HG02678 (cell line): ENCODE data around the gene RAP1GAP2.
"Not testable (repeated sequence)": the region's sequence is repeated elsewhere in the genome, so short reads cannot be mapped to it uniquely, and the experiment has no call there.

ENCODE experiments used
- ATAC-seq: cut with Tn5 transposase; IDR thresholded peaks from one replicate; pipeline ENCODE4 v1.9.1; 2021; ENCODE audit warnings: mild to moderate bottlenecking, moderate library complexity; ENCODE audit not compliant: unreplicated experiment

RAP1GAP2 gene

GRCh38 chr17:2990396-2990795, 194.2 kb downstream of the RAP1GAP2 start:
- ATAC-seq: no peak

DNA sequence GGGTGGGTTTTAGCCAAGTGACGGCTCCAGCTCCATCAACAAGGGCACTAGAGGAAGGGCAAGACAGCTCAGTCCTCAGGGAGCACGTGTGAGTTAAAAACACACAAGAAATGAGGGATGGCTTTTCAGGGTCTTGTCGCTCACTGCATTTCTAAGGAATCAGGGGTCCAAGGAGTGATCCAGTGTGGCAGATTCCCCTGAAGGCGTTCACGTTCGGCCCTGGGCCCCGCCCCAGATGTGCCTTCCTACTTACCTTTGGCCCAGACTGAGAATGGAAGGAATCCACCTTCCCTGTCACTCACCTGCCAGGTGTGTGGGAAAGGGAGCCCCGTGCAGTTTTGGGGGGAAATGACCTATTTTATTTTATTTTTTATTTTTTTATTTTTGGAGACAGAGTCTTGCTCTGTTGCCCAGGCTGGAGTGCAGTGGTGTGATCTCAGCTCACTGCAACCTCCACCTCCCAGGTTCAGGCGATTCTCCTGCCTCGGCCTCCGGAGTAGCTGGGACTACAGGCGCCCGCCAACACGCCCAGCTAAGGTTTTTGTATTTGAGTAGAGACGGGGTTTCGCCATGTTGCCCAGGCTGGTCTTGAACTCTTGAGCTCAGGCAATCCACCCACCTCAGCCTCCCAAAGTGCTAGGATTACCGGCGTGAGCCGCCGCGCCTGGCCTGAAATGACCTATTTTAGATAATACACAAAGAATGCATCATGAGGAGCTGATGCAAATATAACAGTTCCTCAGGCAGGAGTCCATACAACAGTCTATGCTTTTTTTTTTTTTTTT, 195.3 kb downstream of the RAP1GAP2 start:
- not testable (repeated sequence) for ATAC-seq

DNA sequence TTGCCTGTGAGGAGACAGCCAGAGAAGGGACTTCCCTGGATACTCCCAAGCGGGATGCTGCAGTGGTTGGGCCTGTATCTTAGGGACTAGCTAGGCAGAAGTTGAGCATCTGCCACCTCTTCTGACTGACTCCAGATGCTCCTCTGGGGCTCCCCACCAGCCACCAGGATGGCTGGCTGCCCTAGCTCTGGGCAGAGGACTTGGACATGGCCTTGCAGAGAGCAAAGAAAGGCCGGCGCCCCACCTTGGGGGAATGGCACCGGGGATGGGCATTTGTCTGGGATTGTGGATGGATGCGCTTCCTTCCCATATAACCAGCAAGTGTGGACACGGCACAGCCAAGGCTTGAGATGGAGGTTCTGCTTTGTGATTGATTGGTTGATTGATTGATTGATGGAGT, 198.2 kb downstream of the RAP1GAP2 start:
- ATAC-seq: no peak

DNA sequence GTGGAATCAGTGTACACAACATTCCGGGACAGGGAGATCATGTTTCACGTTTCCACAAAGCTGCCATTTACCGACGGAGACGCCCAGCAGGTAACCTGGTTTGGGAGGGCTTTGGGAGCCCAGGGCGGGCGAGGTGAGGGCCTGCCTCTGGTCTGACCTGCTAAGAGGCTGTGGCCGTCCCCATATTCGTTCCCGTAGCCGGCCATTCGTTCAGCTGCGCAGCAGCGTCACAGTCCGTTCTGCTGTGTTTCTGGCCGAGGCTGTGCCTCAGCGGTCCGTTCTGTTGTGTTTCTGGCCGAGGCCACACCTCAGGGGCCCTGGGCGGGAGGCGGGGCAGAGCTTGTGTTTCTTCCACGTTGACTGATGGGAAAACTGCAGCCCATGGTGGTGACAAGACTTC, 199.1 kb downstream of the RAP1GAP2 start:
- ATAC-seq: no peak

GRCh38 chr17:2995886-2996809, 199.9 kb downstream of the RAP1GAP2 start:
- ATAC-seq: no peak

- ATAC-seq: no peak
Observed at GRCh38 chr17:2996810-2997670, 200.8 kb downstream of the RAP1GAP2 start.

GRCh38 chr17:2998469-2998901, 202.2 kb downstream of the RAP1GAP2 start:
- ATAC-seq: not testable (repeated sequence)

DNA sequence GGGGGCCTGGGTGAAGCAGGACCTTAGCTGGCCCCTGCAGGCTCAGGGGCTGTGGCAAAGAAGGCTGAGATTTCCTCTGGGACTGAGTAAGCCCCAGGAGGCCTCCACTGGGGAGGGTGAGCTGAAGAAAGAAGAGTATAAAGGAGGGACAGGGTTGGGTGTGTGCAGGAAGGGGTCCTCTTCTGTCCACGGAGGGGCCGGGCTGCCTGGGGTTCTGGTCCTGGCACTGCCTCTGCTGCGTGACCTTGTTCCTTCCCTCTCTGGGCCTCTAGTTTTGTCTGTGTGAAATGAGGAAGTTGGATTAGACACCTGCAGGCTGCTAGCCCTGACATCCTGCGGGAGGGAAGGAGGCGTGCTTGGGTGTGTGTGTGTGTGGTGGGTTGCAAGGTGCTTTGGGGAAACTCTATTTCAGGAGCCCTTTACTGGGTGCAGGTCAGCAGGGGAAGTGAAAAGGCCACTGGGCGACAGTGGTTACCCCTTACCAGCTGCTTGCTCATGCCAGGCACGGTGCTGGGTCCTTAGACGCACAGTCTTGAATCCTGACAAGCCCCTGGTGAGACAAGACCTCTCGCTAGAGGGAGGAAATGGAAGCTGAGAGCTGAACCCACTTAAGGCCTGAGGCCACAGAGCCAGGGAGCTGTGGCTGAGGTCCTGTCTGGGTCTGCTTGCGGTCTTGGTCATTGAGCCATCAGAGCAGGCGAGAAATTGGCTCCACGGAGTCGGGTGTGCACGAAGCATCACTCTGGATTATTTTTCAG, 206.5 kb downstream of the RAP1GAP2 start:
- peak; percentile 64 for ATAC-seq

- no peak for ATAC-seq
Observed at GRCh38 chr17:3003296-3004149, 207.3 kb downstream of the RAP1GAP2 start.

DNA sequence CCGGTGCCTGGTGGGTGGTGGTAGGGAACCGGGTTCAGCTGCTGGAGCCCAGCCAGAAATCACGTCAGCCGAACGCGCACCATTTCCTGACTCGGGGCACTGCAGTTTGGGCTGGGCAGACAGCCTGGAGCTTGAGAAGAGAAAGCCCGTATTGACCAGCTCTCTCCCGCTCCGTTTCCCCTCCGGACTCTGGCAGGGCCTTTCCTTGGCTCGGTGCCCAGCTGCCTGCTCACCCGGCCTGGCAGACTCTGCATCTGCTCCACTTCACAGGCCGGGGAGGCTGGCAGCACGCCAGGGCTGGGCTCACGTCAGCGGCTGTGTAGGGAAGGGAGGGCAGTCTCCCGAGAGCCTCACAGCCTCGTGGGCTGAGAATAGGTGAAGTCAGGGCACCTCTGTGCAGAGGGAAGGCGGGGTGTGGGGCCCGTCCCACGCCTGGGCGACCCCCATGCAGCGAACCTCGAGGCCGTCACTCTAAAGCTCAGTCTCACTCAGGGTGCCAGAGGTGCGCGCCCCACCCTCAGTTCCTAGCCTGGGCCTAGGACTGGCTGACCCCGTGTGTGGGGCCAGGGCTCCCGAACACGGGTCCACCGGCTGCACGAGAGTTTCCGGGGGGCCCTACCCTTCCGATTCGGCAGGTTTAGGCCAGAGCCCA, 208.0 kb downstream of the RAP1GAP2 start:
- no peak for ATAC-seq

DNA sequence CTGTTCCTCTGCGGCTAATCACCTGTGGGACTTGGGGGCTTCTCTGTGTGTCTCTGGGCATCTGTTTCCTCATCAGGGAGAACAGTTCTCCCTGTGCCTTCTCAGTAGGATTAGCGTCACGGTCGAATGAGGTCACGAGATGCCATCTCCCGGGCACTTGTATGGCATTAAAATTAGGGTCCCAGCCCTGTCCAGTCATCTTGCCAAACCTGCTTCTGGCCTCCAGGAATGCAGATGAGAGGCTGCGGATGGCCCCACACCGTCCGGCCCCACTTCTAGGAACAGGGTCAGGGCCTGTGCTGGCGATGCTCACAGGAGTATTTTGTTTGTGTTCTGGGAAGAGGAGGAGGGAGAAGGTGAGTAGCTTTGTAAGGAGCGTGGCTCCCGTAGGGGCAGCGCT, 208.7 kb downstream of the RAP1GAP2 start:
- ATAC-seq: no peak

DNA sequence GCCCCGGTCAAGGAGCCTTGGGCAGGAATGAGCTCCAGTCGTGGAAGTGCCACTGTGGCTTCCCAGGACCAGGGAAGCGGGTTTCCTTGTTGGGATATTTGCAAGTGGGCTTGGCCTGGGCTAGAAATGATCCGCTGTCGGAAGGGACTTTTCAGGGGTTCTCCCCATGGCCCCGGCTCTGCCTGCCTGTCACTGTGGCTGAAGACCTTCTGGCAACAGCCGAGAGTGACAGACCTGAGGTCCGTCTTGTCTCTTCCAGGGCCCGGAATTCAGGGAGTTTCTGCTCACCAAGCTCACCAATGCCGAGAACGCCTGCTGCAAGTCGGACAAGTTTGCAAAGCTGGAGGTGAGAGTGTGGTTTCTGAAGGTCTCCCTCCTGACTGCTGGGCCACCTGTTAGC, 209.5 kb downstream of the RAP1GAP2 start:
- no peak for ATAC-seq

GRCh38 chr17:3006801-3007200, 210.6 kb downstream of the RAP1GAP2 start:
- no peak for ATAC-seq

DNA sequence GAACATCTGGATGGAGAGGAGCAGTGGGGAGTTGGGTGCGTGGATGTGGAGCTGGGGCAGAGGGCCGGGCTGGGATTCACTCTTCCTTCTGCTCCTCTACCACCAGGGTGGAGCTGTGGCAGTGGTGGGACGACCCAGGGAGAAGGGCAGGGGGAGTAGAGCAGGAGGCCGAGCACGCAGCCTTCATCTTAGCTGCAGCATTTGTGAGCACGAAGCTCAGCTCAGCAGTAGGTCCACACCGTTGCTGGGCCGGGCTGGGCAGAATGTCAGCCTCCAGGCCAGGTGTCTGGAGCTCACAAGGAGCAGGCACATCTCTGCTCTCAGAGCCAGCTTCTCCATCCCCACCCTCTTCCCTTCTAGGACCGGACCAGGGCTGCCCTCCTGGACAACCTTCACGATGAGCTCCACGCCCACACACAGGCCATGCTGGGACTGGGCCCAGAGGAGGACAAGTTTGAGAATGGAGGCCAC, 211.4 kb downstream of the RAP1GAP2 start:
- ATAC-seq: no peak

DNA sequence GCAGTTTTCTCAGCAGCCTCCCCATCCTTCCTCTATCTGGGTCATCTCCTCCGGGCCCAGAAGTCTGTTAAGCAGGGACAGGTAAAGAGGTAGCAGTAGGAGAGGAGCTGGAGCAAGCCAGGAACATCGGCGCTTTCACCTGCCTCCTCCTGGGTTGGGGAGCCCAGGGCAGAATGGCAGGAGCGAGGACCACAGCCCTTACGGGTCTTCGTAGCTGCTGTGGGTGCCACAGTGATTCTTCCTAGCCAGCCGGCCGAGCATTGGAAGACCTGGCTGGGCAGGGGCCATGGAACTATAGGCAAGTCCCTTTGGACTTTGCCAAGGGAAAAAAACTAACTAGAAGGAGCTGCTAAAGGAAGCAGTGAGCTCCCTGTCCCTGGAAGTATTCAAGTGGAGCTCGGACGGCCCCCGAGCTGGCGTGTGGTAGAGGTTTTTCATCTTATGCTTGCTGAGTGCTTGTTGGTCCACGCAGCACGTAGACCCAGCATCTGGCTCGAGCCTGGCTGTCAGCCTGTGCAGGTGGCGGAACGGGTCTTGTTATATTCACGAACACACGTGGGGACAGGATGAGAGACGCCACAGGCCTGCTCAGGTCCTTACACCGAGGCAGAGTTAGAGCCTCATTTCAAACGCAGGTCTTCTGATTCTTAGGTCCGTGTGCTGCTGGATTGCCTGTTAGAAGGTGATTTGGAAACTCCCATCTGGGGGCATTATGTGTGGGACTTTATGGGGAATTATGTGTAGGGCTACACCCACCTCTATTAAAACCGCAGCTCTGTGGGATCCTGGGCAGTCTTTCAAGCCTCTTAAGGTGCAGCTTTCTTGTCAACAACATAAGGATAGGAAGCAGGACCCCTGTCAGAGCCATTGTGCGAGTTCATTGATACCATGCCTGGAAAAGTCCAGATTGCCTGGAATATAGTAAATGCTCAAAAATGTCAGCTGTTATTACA, 212.4 kb downstream of the RAP1GAP2 start:
- no peak for ATAC-seq

- ATAC-seq: no peak
Observed at GRCh38 chr17:3009411-3009920, 213.2 kb downstream of the RAP1GAP2 start.

- no peak for ATAC-seq
Observed at GRCh38 chr17:3011891-3012290, 215.7 kb downstream of the RAP1GAP2 start.
